ENCODE data around the gene UIMC1. TPM values are rescaled to one million over a fixed set of nuclear protein-coding genes. Genes with fewer than 3 reads are reported as not detected.

UIMC1 gene
- total and polyA plus RNA-seq, 2 donors (not counting 1 experiment from before 2014, with no cell fraction given), result 49.2 to 98.1 TPM

- Histone ChIP-seq H3K79me2 (ENCODE audit: control insufficient read depth, insufficient read depth, low read length) (no peaks in the 10 kb centered on the region), H3K27ac (ENCODE audit: low read length in 2 of 2) (no peak overlapping the region), H3K9ac (ENCODE audit: low read length) (no peak overlapping the region), H3K4me1 (ENCODE audit: control insufficient read depth in 2 of 2, insufficient read depth in 2 of 2, low read length in 2 of 2) (no peaks in the 10 kb centered on the region), H4K20me1 (ENCODE audit: control insufficient read depth, insufficient read depth, low read length, poor library complexity, severe bottlenecking) (no peaks in the 10 kb centered on the region), H3K36me3 (replicated peaks in 1 of 2; ENCODE audit: control extremely low read depth in 1 of 2, control insufficient read depth in 1 of 2, extremely low read depth in 1 of 2, insufficient read depth in 2 of 2, low read length in 1 of 2) (no peaks in the 10 kb centered on the region), H2AFZ (ENCODE audit: insufficient read depth, low read depth, low read length, poor library complexity, severe bottlenecking) (no peak overlapping the region), H3K4me3 (ENCODE audit: control extremely low read depth in 1 of 5, extremely low read depth in 1 of 5, insufficient read depth in 1 of 5, low read depth in 2 of 5, low read length in 4 of 5) (no peak overlapping the region), H3K4me2 (replicated peaks; ENCODE audit: low read depth, low read length, poor library complexity, severe bottlenecking) (no peak overlapping the region), H3K9me3 (ENCODE audit: control extremely low read depth in 1 of 3, control insufficient read depth in 2 of 3, insufficient read depth in 1 of 3, low read length in 2 of 3) (peaks cover 0 to 19% (median 0%) of the 10 kb centered on the region in 3 donors), H3K27me3 (replicated peaks in 1 of 4; ENCODE audit: control extremely low read depth in 1 of 4, control insufficient read depth in 3 of 4, insufficient read depth in 4 of 4, low read length in 3 of 4) (peaks cover 0 to 20% (median 9%) of the 10 kb centered on the region in 4 experiments)
- ChIA-PET POLR2A (no interaction called here), CTCF (no interaction called here)
- H3K9me3 Mint-ChIP-seq (ENCODE audit: insufficient read depth), result no peaks in the 10 kb centered on the region
- ATAC-seq (ENCODE audit: low read depth) (no peak), DNase-seq (no peak)
- peaks cover 2% of the 10 kb centered on the region for H3K4me1 Mint-ChIP-seq
- H3K27ac Mint-ChIP-seq, result no peak overlapping the region
- TF ChIP-seq EZH2 (IDR thresholded peaks at IDR 0.05; ENCODE audit: borderline replicate concordance, insufficient read depth, low read depth, low read length, poor library complexity, severe bottlenecking), result no peak
- no peak for TF ChIP-seq CTCF (IDR thresholded peaks at IDR 0.05)
- 76% methylated on average over 17 of the region's 17 CpGs for WGBS (ENCODE audit: insufficient coverage)
- H3K27me3 Mint-ChIP-seq, result peaks cover 16% of the 10 kb centered on the region
- intact Hi-C loops (cut with micrococcal nuclease), result no loop called here
- no peak overlapping the region for H3K4me3 Mint-ChIP-seq
These were observed 136.4 kb downstream of the UIMC1 start for GRCh38 chr5:176870110-176870591.

GRCh38 chr5:176869501-176870109, 137.0 kb downstream of the UIMC1 start:
- Mint-ChIP-seq H3K4me3 (no peak overlapping the region), H3K9me3 (ENCODE audit: insufficient read depth) (no peaks in the 10 kb centered on the region), H3K27me3 (peaks cover 17% of the 10 kb centered on the region), H3K27ac (no peak overlapping the region), H3K4me1 (peaks cover 2% of the 10 kb centered on the region)
- Histone ChIP-seq H3K9ac (ENCODE audit: low read length) (no peak overlapping the region), H3K9me3 (ENCODE audit: control extremely low read depth in 1 of 3, control insufficient read depth in 2 of 3, insufficient read depth in 1 of 3, low read length in 2 of 3) (peaks cover 0 to 19% (median 0%) of the 10 kb centered on the region in 3 donors), H2AFZ (ENCODE audit: insufficient read depth, low read depth, low read length, poor library complexity, severe bottlenecking) (no peak overlapping the region), H3K27me3 (replicated peaks in 1 of 4; ENCODE audit: control extremely low read depth in 1 of 4, control insufficient read depth in 3 of 4, insufficient read depth in 4 of 4, low read length in 3 of 4) (peaks cover 0 to 22% (median 10%) of the 10 kb centered on the region in 4 experiments), H3K4me2 (replicated peaks; ENCODE audit: low read depth, low read length, poor library complexity, severe bottlenecking) (no peak overlapping the region), H3K4me1 (ENCODE audit: control insufficient read depth in 2 of 2, insufficient read depth in 2 of 2, low read length in 2 of 2) (no peaks in the 10 kb centered on the region), H3K27ac (ENCODE audit: low read length in 2 of 2) (no peak overlapping the region), H3K36me3 (replicated peaks in 1 of 2; ENCODE audit: control extremely low read depth in 1 of 2, control insufficient read depth in 1 of 2, extremely low read depth in 1 of 2, insufficient read depth in 2 of 2, low read length in 1 of 2) (no peaks in the 10 kb centered on the region), H3K79me2 (ENCODE audit: control insufficient read depth, insufficient read depth, low read length) (no peaks in the 10 kb centered on the region), H4K20me1 (ENCODE audit: control insufficient read depth, insufficient read depth, low read length, poor library complexity, severe bottlenecking) (no peaks in the 10 kb centered on the region), H3K4me3 (ENCODE audit: control extremely low read depth in 1 of 5, extremely low read depth in 1 of 5, insufficient read depth in 1 of 5, low read depth in 2 of 5, low read length in 4 of 5) (no peak overlapping the region)
- TF ChIP-seq CTCF (IDR thresholded peaks at IDR 0.05) (no peak), EZH2 (IDR thresholded peaks at IDR 0.05; ENCODE audit: borderline replicate concordance, insufficient read depth, low read depth, low read length, poor library complexity, severe bottlenecking) (no peak)
- no peak for ATAC-seq (ENCODE audit: low read depth)
- ChIA-PET POLR2A (no interaction called here), CTCF (no interaction called here)
- WGBS (ENCODE audit: insufficient coverage), result 90% methylated on average over 38 of the region's 38 CpGs
- DNase-seq, result no peak
- intact Hi-C loops (cut with micrococcal nuclease), result no loop called here

All from B cell (primary cell).